Fibroblast of lung (primary cell): ENCODE measurements around the gene ZNF747.

ENCODE experiments used
- CTCF ChIP-seq, 2 donors: IDR thresholded peaks in 1 of 2; conservative IDR thresholded peaks in 1 of 2; 1 replicate in 1 of 2; 2 replicates in 1 of 2; pipeline ENCODE4 v1.5.1; 2011 to 2012; ENCODE audit warnings: low read length in 2 of 2, control low read depth in 1 of 2, inconsistent platforms in 1 of 2, low read depth in 1 of 2, mild to moderate bottlenecking in 1 of 2
- EZH2 ChIP-seq: IDR thresholded peaks from 2 replicates; pipeline ENCODE4 v1.5.1; 2012; ENCODE audit warnings: low read length, control low read depth, mild to moderate bottlenecking; ENCODE audit errors: missing control alignments

GRCh38 chr16:30530163-30531037 lies 4.3 kb downstream of the ZNF747 start:
- TF ChIP-seq CTCF (conservative IDR thresholded peaks at IDR 0.05 in 1 of 2, IDR thresholded peaks at IDR 0.05 in 1 of 2; ENCODE audit: low read depth in 1 of 2, low read length in 2 of 2) (no peak), EZH2 (no peak)
